H1 (cell line): ENCODE results near the gene SLC25A38. TPM values are rescaled to one million over a fixed set of nuclear protein-coding genes. Genes with fewer than 3 reads are reported as not detected.

Experiments
- CTCF ChIA-PET: fragments of 300-600 bp; sonication (Branson Sonifier 250); formaldehyde crosslinking; loops from one replicate; lab custom pipeline; 2021; ENCODE audit not compliant: partially characterized antibody; lab: Charles Lee
- POLR2A ChIA-PET: fragments of 300-600 bp; sonication (Branson Sonifier 250); formaldehyde crosslinking; loops from one replicate; lab custom pipeline; 2021; ENCODE audit warnings: inconsistent platforms; ENCODE audit not compliant: partially characterized antibody; lab: Charles Lee
- DNase-seq, 2 experiments: peaks; one replicate each; pipeline versions ENCODE4 v3.0.0 to v3.0.0-alpha.2; 2010 to 2022; ENCODE audit warnings: low spot score in 2 of 2, low read depth in 1 of 2, mixed read lengths in 1 of 2
- FAIRE-seq: peaks from 2 replicates; lab custom pipeline; 2011; peaks lifted over from hg19 to GRCh38; lab: Jason Lieb, UNC
- H2AFZ ChIP-seq: 2 replicates; pipeline ENCODE4 v1.8.1; 2012; ENCODE audit warnings: low read length, inconsistent platforms
- H2AK5ac ChIP-seq: 2 replicates; pipeline ENCODE4 v1.6.1; 2013; ENCODE audit warnings: low read depth, low read length
- H2BK120ac ChIP-seq: replicated peaks from 2 replicates; pipeline ENCODE3; 2013; ENCODE audit warnings: low read depth, low read length, inconsistent platforms
- H2BK12ac ChIP-seq: 2 replicates; pipeline ENCODE4 v1.6.1; 2013; ENCODE audit warnings: low read depth, low read length
- H2BK15ac ChIP-seq: 2 replicates; pipeline ENCODE4 v1.6.1; 2013; ENCODE audit warnings: low read length
- H2BK20ac ChIP-seq: 2 replicates; pipeline ENCODE4 v1.6.1; 2013; ENCODE audit warnings: low read length
- H2BK5ac ChIP-seq: 2 replicates; pipeline ENCODE4 v1.6.1; 2013; ENCODE audit warnings: low read depth, low read length
- H3K14ac ChIP-seq: 2 replicates; pipeline ENCODE4 v1.6.1; 2013; ENCODE audit warnings: inconsistent platforms; ENCODE audit not compliant: insufficient read length
- H3K18ac ChIP-seq: 2 replicates; pipeline ENCODE4 v1.6.1; 2013; ENCODE audit warnings: low read length; ENCODE audit errors: extremely low read depth
- H3K23ac ChIP-seq: 2 replicates; pipeline ENCODE4 v1.6.1; 2013; ENCODE audit warnings: inconsistent platforms; ENCODE audit not compliant: insufficient read length
- H3K23me2 ChIP-seq: 2 replicates; pipeline ENCODE4 v1.6.1; 2013; ENCODE audit warnings: low read depth, low read length
- H3K27ac ChIP-seq: 2 replicates; pipeline ENCODE4 v1.6.1; 2011; ENCODE audit warnings: low read depth, low read length, inconsistent platforms
- H3K27me3 ChIP-seq, 4 experiments: replicated peaks in 1 of 4; 1 replicate in 1 of 4; 2 replicates in 3 of 4; pipeline versions ENCODE4 v1.6.1 to v1.8.1; 2011 to 2013; ENCODE audit warnings: low read length in 3 of 4, mild to moderate bottlenecking in 3 of 4, inconsistent platforms in 2 of 4, mixed read lengths in 2 of 4, moderate library complexity in 1 of 4; ENCODE audit not compliant: control insufficient read depth in 3 of 4, insufficient read depth in 3 of 4; ENCODE audit errors: extremely low read depth in 1 of 4
- H3K36me3 ChIP-seq, 4 experiments: 2 replicates each; pipeline versions ENCODE4 v1.6.1 to v1.8.1; 2011 to 2013; ENCODE audit warnings: mild to moderate bottlenecking in 4 of 4, low read length in 3 of 4, moderate library complexity in 2 of 4, control low read depth in 1 of 4, inconsistent platforms in 1 of 4; ENCODE audit not compliant: insufficient read depth in 4 of 4, control insufficient read depth in 2 of 4
- H3K4ac ChIP-seq: replicated peaks from 2 replicates; pipeline ENCODE3; 2013; ENCODE audit warnings: low read length, low read depth, mixed read lengths, inconsistent platforms; ENCODE audit not compliant: insufficient read length
- H3K4me1 ChIP-seq, 4 experiments: replicated peaks in 1 of 4; 1 replicate in 1 of 4; 2 replicates in 3 of 4; pipeline versions ENCODE4 v1.6.1 to v1.8.1; 2011 to 2013; ENCODE audit warnings: low read length in 3 of 4, inconsistent platforms in 2 of 4, mixed read lengths in 1 of 4; ENCODE audit not compliant: insufficient read depth in 4 of 4, control insufficient read depth in 3 of 4
- H3K4me2 ChIP-seq, 2 experiments: 2 replicates each; pipeline versions ENCODE4 v1.6.1 to v1.8.1; 2011 to 2013; ENCODE audit warnings: low read depth in 2 of 2, low read length in 2 of 2, control low read depth in 1 of 2, inconsistent platforms in 1 of 2, mild to moderate bottlenecking in 1 of 2; ENCODE audit not compliant: insufficient read depth in 1 of 2
- H3K4me3 ChIP-seq, 4 experiments: fragments of 200-600, 300-600 bp in 1 of 4; sonication (generic), shearing (Covaris generic), sonication (Bioruptor Twin) in 1 of 4; 2 replicates each; pipeline versions ENCODE4 v1.5.1 to v1.8.1; 2011 to 2016; ENCODE audit warnings: low read length in 4 of 4, low read depth in 3 of 4, control low read depth in 2 of 4, inconsistent platforms in 2 of 4, mild to moderate bottlenecking in 2 of 4, mixed read lengths in 1 of 4, moderate library complexity in 1 of 4; ENCODE audit not compliant: insufficient read depth in 2 of 4; ENCODE audit errors: extremely low read depth in 1 of 4
- H3K56ac ChIP-seq: replicated peaks from 2 replicates; pipeline ENCODE3; 2013; ENCODE audit warnings: low read depth, mild to moderate bottlenecking, mixed read lengths, low read length, inconsistent platforms; ENCODE audit not compliant: insufficient read length
- H3K79me1 ChIP-seq: 2 replicates; pipeline ENCODE4 v1.6.1; 2013; ENCODE audit warnings: low read depth, low read length, control low read depth
- H3K79me2 ChIP-seq, 2 experiments: 2 replicates each; pipeline versions ENCODE4 v1.6.1 to v1.8.1; 2012 to 2013; ENCODE audit warnings: low read length in 2 of 2, mild to moderate bottlenecking in 2 of 2, inconsistent platforms in 1 of 2; ENCODE audit not compliant: insufficient read depth in 2 of 2, control insufficient read depth in 1 of 2
- H3K9ac ChIP-seq, 4 experiments: replicated peaks in 1 of 4; 1 replicate in 1 of 4; 2 replicates in 3 of 4; pipeline versions ENCODE4 v1.6.1 to v1.8.1; 2011 to 2013; ENCODE audit warnings: low read depth in 3 of 4, low read length in 3 of 4, control low read depth in 2 of 4, mild to moderate bottlenecking in 2 of 4, moderate library complexity in 2 of 4, inconsistent platforms in 1 of 4; ENCODE audit errors: extremely low read depth in 1 of 4
- H3K9me3 ChIP-seq, 2 experiments: 2 replicates each; pipeline versions ENCODE4 v1.6.1 to v1.8.1; 2012 to 2013; ENCODE audit warnings: mild to moderate bottlenecking in 2 of 2, moderate library complexity in 2 of 2, control low read depth in 1 of 2, inconsistent platforms in 1 of 2, low read depth in 1 of 2, low read length in 1 of 2, mixed read lengths in 1 of 2; ENCODE audit not compliant: insufficient read depth in 2 of 2
- H4K20me1 ChIP-seq, 2 experiments: replicated peaks in 1 of 2; 2 replicates each; pipeline versions ENCODE3 to v1.8.1; 2011 to 2013; ENCODE audit warnings: inconsistent platforms in 2 of 2, low read length in 2 of 2, mild to moderate bottlenecking in 1 of 2; ENCODE audit not compliant: insufficient read depth in 2 of 2, control insufficient read depth in 1 of 2
- H4K5ac ChIP-seq: 2 replicates; pipeline ENCODE4 v1.6.1; 2013; ENCODE audit warnings: low read length, low read depth, mixed read lengths, inconsistent platforms; ENCODE audit not compliant: insufficient read length
- H4K8ac ChIP-seq: 2 replicates; pipeline ENCODE4 v1.8.0; 2013; ENCODE audit warnings: mild to moderate bottlenecking, moderate library complexity, low read length, inconsistent platforms; ENCODE audit not compliant: insufficient read depth; ENCODE audit errors: extremely low read depth
- H4K91ac ChIP-seq: replicated peaks from 2 replicates; pipeline ENCODE3; 2013; ENCODE audit warnings: low read length, mixed read lengths, inconsistent platforms; ENCODE audit not compliant: insufficient read length
- BRCA1 ChIP-seq: IDR thresholded peaks from 2 replicates; pipeline ENCODE4 v1.6.1; 2012; ENCODE audit warnings: low read depth, low read length, improper control_type of control experiment
- CBX8 ChIP-seq: fragments of 300-800, 300-1000 bp; sonication (generic); IDR thresholded peaks from 2 replicates; pipeline ENCODE4 v1.7.1; 2016; ENCODE audit warnings: low read depth, low read length, borderline replicate concordance
- CREB1 ChIP-seq: IDR thresholded peaks from 2 replicates; pipeline ENCODE4 v1.6.1; 2012; ENCODE audit warnings: inconsistent platforms
- CTCF ChIP-seq, 3 experiments: IDR thresholded peaks; 1 replicate in 2 of 3; 2 replicates in 1 of 3; pipeline versions ENCODE4 v1.5.1 to v1.6.1; 2011; ENCODE audit warnings: low read length in 3 of 3, mild to moderate bottlenecking in 3 of 3, inconsistent platforms in 2 of 3, low read depth in 1 of 3, moderate library complexity in 1 of 3; ENCODE audit not compliant: insufficient read depth in 1 of 3; ENCODE audit errors: control extremely low read depth in 1 of 3
- JUN ChIP-seq: IDR thresholded peaks from 2 replicates; pipeline ENCODE4 v1.6.1; 2011; ENCODE audit warnings: low read depth, mild to moderate bottlenecking, improper control_type of control experiment, low read length
- KDM1A ChIP-seq: fragments of 200-600, 300-600 bp; sonication (generic); IDR thresholded peaks from 2 replicates; pipeline ENCODE4 v1.7.1; 2016; ENCODE audit warnings: mild to moderate bottlenecking, low read length, borderline replicate concordance
- KDM5A ChIP-seq: fragments of 200-600 bp; IDR thresholded peaks from 2 replicates; pipeline ENCODE4 v1.7.1; 2012; ENCODE audit warnings: mild to moderate bottlenecking, low read length, inconsistent platforms, mixed read lengths
- POLR2A ChIP-seq, 2 experiments: IDR thresholded peaks; 1 replicate in 1 of 2; 2 replicates in 1 of 2; pipeline ENCODE4 v1.6.1; 2011; ENCODE audit warnings: low read depth in 2 of 2, low read length in 2 of 2, mild to moderate bottlenecking in 2 of 2; ENCODE audit errors: control extremely low read depth in 1 of 2
- RNF2 ChIP-seq: fragments of 200-900, 300-1000 bp; sonication (generic); IDR thresholded peaks from 2 replicates; pipeline ENCODE4 v1.7.1; 2016; ENCODE audit warnings: borderline replicate concordance, low read depth, mild to moderate bottlenecking, antibody characterized with exemption, low read length; ENCODE audit not compliant: poor library complexity, severe bottlenecking; ENCODE audit errors: missing control alignments
- SRF ChIP-seq: IDR thresholded peaks from 2 replicates; pipeline ENCODE4 v1.6.1; 2011; ENCODE audit warnings: mild to moderate bottlenecking, low read depth, low read length, moderate library complexity
- SUZ12 ChIP-seq: fragments of 200-600 bp; sonication (generic); IDR thresholded peaks from 2 replicates; pipeline ENCODE4 v1.6.1; 2012; ENCODE audit warnings: mild to moderate bottlenecking, inconsistent platforms, low read length, moderate library complexity, mixed read lengths
- TCF12 ChIP-seq: IDR thresholded peaks from 2 replicates; pipeline ENCODE4 v1.6.1; 2011; ENCODE audit warnings: low read depth, mild to moderate bottlenecking, low read length
- WGBS, 2 experiments: shearing (Covaris generic) in 1 of 2; methylation state at CpG; one replicate each; pipeline versions ENCODE4 v1.1.6 to v1.1.7; 2013 to 2015; ENCODE audit warnings: low lambda C conversion rate in 2 of 2, mixed read lengths in 2 of 2, inconsistent platforms in 1 of 2, low coverage in 1 of 2, missing lambda C conversion rate in 1 of 2; ENCODE audit not compliant: insufficient replicate concordance in 2 of 2, insufficient coverage in 1 of 2, insufficient read length in 1 of 2; ENCODE audit errors: extremely low coverage in 1 of 2, missing lambda C conversion rate in 1 of 2; 5-methylcytosine and 5-hydroxymethylcytosine counted together
- polyA plus RNA-seq, 7 experiments: library from polyadenylated mRNA; depleted of rRNA in 3 of 7; stranded (reverse) in 5 of 7; unstranded in 2 of 7; fragments of >200 nt in 5 of 7; fragments of 200-250 nt in 2 of 7; gene quantifications; 1 replicate in 5 of 7; 2 replicates in 1 of 7; 4 replicates in 1 of 7; pipeline versions ENCODE4 v1.2.1 to v1.2.3, GENCODE V29; 2011 to 2013; ENCODE audit warnings: missing spikeins in 2 of 7, mixed read lengths in 2 of 7
- total RNA-seq: library from RNA; stranded (reverse); fragmentation: NEBNext Ultra II Directional; extraction: Animal tissue kit (Norgen Biotek cat#: 25700); gene quantifications from 2 replicates; pipeline ENCODE4 v1.2.1, GENCODE V29; 2021

SLC25A38 gene
- total and polyA plus RNA-seq, 2 of the 8 experiments (the other 6 are each of a cell fraction or from before 2014, with no cell fraction given), result 41.2 to 45.8 TPM

- H2BK15ac ChIP-seq, result no peak overlapping the region
- FAIRE-seq (no peak), DNase-seq (no peak)
- no peak overlapping the region for H3K4ac ChIP-seq
- no peak overlapping the region for H3K23ac ChIP-seq
- no peak overlapping the region for H2BK120ac ChIP-seq
- WGBS, 2 experiments, result 88% methylated on average over 4 of the region's 4 CpGs; no CpG with 5 or more reads in 1 of the 2 experiments
- H2BK5ac ChIP-seq, result no peak overlapping the region
- H4K91ac ChIP-seq, result no peak overlapping the region
- no peak overlapping the region for H2BK12ac ChIP-seq
- no peaks in the 10 kb centered on the region for H3K23me2 ChIP-seq
- H2BK20ac ChIP-seq, result no peak overlapping the region
- no peak overlapping the region for H3K9ac ChIP-seq
- H3K9me3 ChIP-seq, result no peaks in the 10 kb centered on the region
- no peak overlapping the region for H3K27ac ChIP-seq
- no peak overlapping the region for H3K4me3 ChIP-seq
- no peak overlapping the region for H4K8ac ChIP-seq
- H3K36me3 ChIP-seq, result no peaks in the 10 kb centered on the region
- H4K20me1 ChIP-seq, result no peaks in the 10 kb centered on the region
- no peak overlapping the region for H2AK5ac ChIP-seq
- ChIA-PET POLR2A (interaction anchor here (0.9 to 2.6 kb wide), 3 partner anchors 24 to 31 kb away, joined by 6 to 15 read pairs (median 6); partner anchors contain the start of gene RPSA), CTCF (interaction anchor here (1.1 to 3.6 kb wide), 3 partner anchors 11 to 60 kb away, joined by 6 to 24 read pairs (median 8); no protein-coding TSS in a partner anchor)
- H3K4me2 ChIP-seq, result no peak overlapping the region
- no peaks in the 10 kb centered on the region for H3K79me2 ChIP-seq
- no peaks in the 10 kb centered on the region for H3K27me3 ChIP-seq
- no peak overlapping the region for H2AFZ ChIP-seq
- no peak overlapping the region for H3K14ac ChIP-seq
- no peak overlapping the region for H4K5ac ChIP-seq
- no peaks in the 10 kb centered on the region for H3K4me1 ChIP-seq
- H3K18ac ChIP-seq, result no peak overlapping the region
- no peaks in the 10 kb centered on the region for H3K79me1 ChIP-seq
- H3K56ac ChIP-seq, result no peak overlapping the region
- TF ChIP-seq CTCF (IDR thresholded peaks at IDR 0.05; ENCODE audit: control extremely low read depth in 1 of 3, insufficient read depth in 1 of 3, low read depth in 1 of 3, low read length in 3 of 3) (no peak), KDM5A (no peak), POLR2A (IDR thresholded peaks at IDR 0.05; ENCODE audit: control extremely low read depth in 1 of 2, low read depth in 2 of 2, low read length in 2 of 2) (no peak), BRCA1 (no peak), TCF12 (no peak), KDM1A (no peak), SUZ12 (no peak), SRF (no peak), RNF2 (no peak), JUN (no peak), CBX8 (no peak), CREB1 (no peak)
Observed at GRCh38 chr3:39438880-39439279, 55.7 kb downstream of the SLC25A38 start.
